IMR-90 (cell line): Measurements from ENCODE around the gene RAB11A. TPM values are rescaled to one million over a fixed set of nuclear protein-coding genes. Genes with fewer than 3 reads are reported as not detected.
A peak's percentile ranks its signal among the peaks of the same experiment; 100 is the strongest.

Source experiments
- ATAC-seq: fragments of 200-7000 bp; cut with Tn5 transposase; 2 replicates; pipeline ENCODE4 v1.9.1; 2020; ENCODE audit warnings: low read depth, mild to moderate bottlenecking, moderate library complexity
- BruUV-seq: library from RNA; stranded (reverse); fragments of 400-500 nt; replicated peaks from 2 replicates; lab custom pipeline; 2021; lab: Mats Ljungman, UMichigan
- CTCF ChIA-PET: fragments of 300-600 bp; formaldehyde crosslinking; extraction: SDS; loops from one replicate; lab custom pipeline; 2021; ENCODE audit warnings: antibody characterized with exemption; lab: Yijun Ruan, JAX
- POLR2A ChIA-PET: fragments of 300-600 bp; sonication (Branson Sonifier 250); formaldehyde crosslinking; loops from one replicate; lab custom pipeline; 2022; ENCODE audit warnings: antibody characterized with exemption; ENCODE audit not compliant: unreplicated experiment; lab: Charles Lee
- DNase-seq: peaks from one replicate; pipeline ENCODE4 v3.0.0; 2013
- H2AFZ ChIP-seq: replicated peaks from 2 replicates; pipeline ENCODE3; 2013; ENCODE audit warnings: low read length, mild to moderate bottlenecking; ENCODE audit not compliant: poor library complexity
- H2AK5ac ChIP-seq: 2 replicates; pipeline ENCODE4 v1.6.1; 2013; ENCODE audit warnings: low read depth, low read length, inconsistent platforms
- H2AK9ac ChIP-seq: replicated peaks from 2 replicates; pipeline ENCODE3; 2013; ENCODE audit warnings: mild to moderate bottlenecking, low read depth, low read length, moderate library complexity; ENCODE audit not compliant: poor library complexity
- H2BK120ac ChIP-seq: 2 replicates; pipeline ENCODE4 v1.6.1; 2013; ENCODE audit warnings: low read depth, low read length, inconsistent platforms
- H2BK15ac ChIP-seq: 3 replicates; pipeline ENCODE4 v1.6.1; 2013; ENCODE audit warnings: low read depth, low read length, inconsistent platforms
- H2BK20ac ChIP-seq: 2 replicates; pipeline ENCODE4 v1.6.1; 2013; ENCODE audit warnings: low read depth, mild to moderate bottlenecking, inconsistent platforms, low read length, moderate library complexity
- H2BK5ac ChIP-seq: 2 replicates; pipeline ENCODE4 v1.6.1; 2013; ENCODE audit warnings: mild to moderate bottlenecking, low read depth, low read length, inconsistent platforms; ENCODE audit not compliant: poor library complexity, severe bottlenecking
- H3K14ac ChIP-seq: replicated peaks from 2 replicates; pipeline ENCODE4 v1.6.1; 2013; ENCODE audit warnings: low read depth, low read length, inconsistent platforms
- H3K18ac ChIP-seq: 2 replicates; pipeline ENCODE4 v1.6.1; 2013; ENCODE audit warnings: low read depth, low read length, control low read depth
- H3K23ac ChIP-seq: 2 replicates; pipeline ENCODE4 v1.6.1; 2013; ENCODE audit warnings: low read depth, low read length, inconsistent platforms
- H3K27ac ChIP-seq: 2 replicates; pipeline ENCODE4 v1.5.1; 2013; ENCODE audit warnings: mild to moderate bottlenecking, control low read depth, low read length; ENCODE audit not compliant: insufficient read depth
- H3K27me3 ChIP-seq: 2 replicates; pipeline ENCODE4 v1.6.1; 2013; ENCODE audit warnings: low read length; ENCODE audit not compliant: control insufficient read depth, insufficient read depth
- H3K36me3 ChIP-seq: 2 replicates; pipeline ENCODE4 v1.6.1; 2013; ENCODE audit warnings: low read length, mixed read lengths; ENCODE audit not compliant: control insufficient read depth, insufficient read depth
- H3K4ac ChIP-seq: 2 replicates; pipeline ENCODE4 v1.6.1; 2013; ENCODE audit warnings: low read depth, low read length, inconsistent platforms
- H3K4me1 ChIP-seq: 2 replicates; pipeline ENCODE4 v1.6.1; 2013; ENCODE audit warnings: low read length, mixed read lengths; ENCODE audit not compliant: control insufficient read depth, insufficient read depth
- H3K4me2 ChIP-seq: 2 replicates; pipeline ENCODE4 v1.6.1; 2013; ENCODE audit warnings: low read depth, mild to moderate bottlenecking, control low read depth, low read length, moderate library complexity
- H3K4me3 ChIP-seq: 2 replicates; pipeline ENCODE4 v1.5.1; 2013; ENCODE audit warnings: low read depth, mild to moderate bottlenecking, control low read depth, low read length, moderate library complexity; ENCODE audit not compliant: insufficient read depth
- H3K56ac ChIP-seq: 2 replicates; pipeline ENCODE4 v1.6.1; 2013; ENCODE audit warnings: low read length, inconsistent platforms; ENCODE audit not compliant: insufficient read depth; ENCODE audit errors: extremely low read depth
- H3K79me1 ChIP-seq, 2 experiments: 2 replicates each; pipeline ENCODE4 v1.6.1; 2013; ENCODE audit warnings: low read length in 2 of 2, inconsistent platforms in 1 of 2, low read depth in 1 of 2
- H3K9ac ChIP-seq: 2 replicates; pipeline ENCODE4 v1.6.1; 2013; ENCODE audit warnings: low read depth, low read length, control low read depth
- H3K9me1 ChIP-seq: 2 replicates; pipeline ENCODE4 v1.6.1; 2013; ENCODE audit warnings: low read length, inconsistent platforms; ENCODE audit not compliant: insufficient read depth
- H3K9me3 ChIP-seq: 2 replicates; pipeline ENCODE4 v1.6.1; 2013; ENCODE audit warnings: low read length; ENCODE audit not compliant: control insufficient read depth, insufficient read depth
- H4K20me1 ChIP-seq: 2 replicates; pipeline ENCODE4 v1.6.1; 2013; ENCODE audit warnings: low read length, inconsistent platforms; ENCODE audit not compliant: insufficient read depth
- H4K5ac ChIP-seq: 2 replicates; pipeline ENCODE4 v1.6.1; 2013; ENCODE audit warnings: mild to moderate bottlenecking, low read depth, low read length, control low read depth
- H4K8ac ChIP-seq, 2 experiments: 2 replicates each; pipeline ENCODE4 v1.6.1; 2013; ENCODE audit warnings: low read depth in 2 of 2, low read length in 2 of 2, control low read depth in 1 of 2, inconsistent platforms in 1 of 2
- H4K91ac ChIP-seq: 2 replicates; pipeline ENCODE4 v1.6.1; 2013; ENCODE audit warnings: low read depth, low read length, inconsistent platforms; ENCODE audit not compliant: insufficient read depth
- WGBS, 2 experiments: methylation state at CpG; one replicate each; pipeline versions ENCODE4 v1.1.5 to v1.1.7; 2013; ENCODE audit warnings: missing lambda C conversion rate in 2 of 2; ENCODE audit not compliant: insufficient read length in 1 of 2; ENCODE audit errors: extremely low coverage in 2 of 2; 5-methylcytosine and 5-hydroxymethylcytosine counted together
- dilution Hi-C: fragments of 300-500 bp; cut with HindIII; formaldehyde crosslinking; loops from one replicate; pipeline ENCODE4 v1.14.3; 2018; ENCODE audit warnings: low sequenced_read_pairs; ENCODE audit not compliant: unreplicated experiment
- in situ Hi-C: fragments of 300-500 bp; cut with MboI; formaldehyde crosslinking; loops from 3 replicates; pipeline ENCODE4 v1.14.3; 2019; ENCODE audit warnings: low sequenced_read_pairs, inconsistent platforms, mixed read lengths
- intact Hi-C: fragments of 100-400 bp; cut with micrococcal nuclease; formaldehyde crosslinking; loops from 2 replicates; pipeline ENCODE4 v1.10.0; 2022
- polyA plus RNA-seq, 3 experiments: library from polyadenylated mRNA; depleted of rRNA; stranded (reverse); fragments of >200 nt; gene quantifications; 2 replicates each; pipeline ENCODE4 v1.2.3, GENCODE V29; 2012; ENCODE audit warnings: low replicate concordance in 1 of 3
- total RNA-seq: library from RNA; depleted of rRNA; stranded (reverse); fragments of >200 nt; gene quantifications from 2 replicates; pipeline ENCODE4 v1.2.3, GENCODE V29; 2012
- TF ChIP-seq, protein P1 (sequence below): fragments of 150-350 bp; IDR thresholded peaks from 2 replicates; pipeline ENCODE4 v1.6.1; 2017; ENCODE audit warnings: mild to moderate bottlenecking, antibody characterized with exemption, low read length, low read depth

Gene RAB11A
- total and polyA plus RNA-seq, 2 of the 4 experiments (the other 2 are of a cell fraction), result 341 to 462 TPM

GRCh38 chr15:65833501-65834205, 35.6 kb upstream of the RAB11A start:
- H4K8ac ChIP-seq, result peak overlapping the region; percentile 36 to 44
- H4K91ac ChIP-seq, result no peak overlapping the region
- no peaks in the 10 kb centered on the region for H3K27me3 ChIP-seq
- no peaks in the 10 kb centered on the region for H3K9me1 ChIP-seq
- CTCF ChIA-PET, result interaction anchor here (1.4 to 1.8 kb wide), 2 partner anchors 9 to 24 kb away, joined by 6 to 7 read pairs; no protein-coding TSS in a partner anchor
- H2BK120ac ChIP-seq, result peak overlapping the region; percentile 33; the same call in 1 of the 2 replicates
- intact Hi-C loops, result loop anchor here (5.0 kb wide), 1 partner anchor 41 kb away; the partner anchor contains the start of gene DENND4A
- dilution Hi-C loops, result no loop called here
- peaks cover 5% of the 10 kb centered on the region; the same call in 1 of the 2 replicates for H3K4me1 ChIP-seq
- POLR2A ChIA-PET, result no interaction called here
- no peaks in the 10 kb centered on the region for H3K79me1 ChIP-seq
- no peak overlapping the region for H2BK20ac ChIP-seq
- no peak overlapping the region for H3K27ac ChIP-seq
- peak overlapping the region; percentile 65 for H2BK5ac ChIP-seq
- no peak overlapping the region for H3K56ac ChIP-seq
- H2AK5ac ChIP-seq, result no peak overlapping the region
- no peak overlapping the region for H2AK9ac ChIP-seq
- H4K20me1 ChIP-seq, result no peaks in the 10 kb centered on the region
- H3K4ac ChIP-seq, result no peak overlapping the region
- H3K36me3 ChIP-seq, result no peaks in the 10 kb centered on the region
- peak overlapping the region; percentile 0; the same call in 1 of the 2 replicates for H4K5ac ChIP-seq
- H3K9ac ChIP-seq, result 0 out of 2 replicates have a peak overlapping the region, but pooled peaks have one; percentile 17
- H3K9me3 ChIP-seq, result no peaks in the 10 kb centered on the region
- peak overlapping the region; percentile 26 for H2AFZ ChIP-seq
- no peak overlapping the region; the same call in 1 of the 2 replicates for H3K4me2 ChIP-seq
- peak overlapping the region; percentile 8; the same call in 1 of the 2 replicates for H3K18ac ChIP-seq
- TF ChIP-seq, protein P1, sequence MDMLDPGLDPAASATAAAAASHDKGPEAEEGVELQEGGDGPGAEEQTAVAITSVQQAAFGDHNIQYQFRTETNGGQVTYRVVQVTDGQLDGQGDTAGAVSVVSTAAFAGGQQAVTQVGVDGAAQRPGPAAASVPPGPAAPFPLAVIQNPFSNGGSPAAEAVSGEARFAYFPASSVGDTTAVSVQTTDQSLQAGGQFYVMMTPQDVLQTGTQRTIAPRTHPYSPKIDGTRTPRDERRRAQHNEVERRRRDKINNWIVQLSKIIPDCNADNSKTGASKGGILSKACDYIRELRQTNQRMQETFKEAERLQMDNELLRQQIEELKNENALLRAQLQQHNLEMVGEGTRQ, result no peak
- H3K23ac ChIP-seq, result no peak overlapping the region
- DNase-seq (no peak), ATAC-seq (no peak)
- WGBS, 2 experiments, result no CpG with 5 or more reads among the region's 4 CpGs
- BruUV-seq, result no TSS peak
- in situ Hi-C loops, result no loop called here
- no peak overlapping the region for H3K4me3 ChIP-seq
- H2BK15ac ChIP-seq, result no peak overlapping the region
- H3K14ac ChIP-seq, result no peak overlapping the region; the same call in 1 of the 2 replicates
